CD4-positive, alpha-beta T cell (primary cell): ENCODE measurements around the gene SUN2. TPM values are rescaled to one million over a fixed set of nuclear protein-coding genes. Genes with fewer than 3 reads are reported as not detected.

Experiments
- ATAC-seq: fragments of 200-7000 bp; cut with Tn5 transposase; one replicate; pipeline ENCODE4 v1.10.0; 2022; ENCODE audit warnings: mild to moderate bottlenecking; ENCODE audit not compliant: poor library complexity
- CTCF ChIA-PET: fragments of 350-600 bp; sonication (Branson Sonifier 250); formaldehyde crosslinking; loops from one replicate; lab custom pipeline; 2021; ENCODE audit warnings: antibody characterized with exemption, inconsistent platforms; lab: Charles Lee
- POLR2A ChIA-PET: fragments of 350-600 bp; sonication (Branson Sonifier 250); formaldehyde crosslinking; loops from one replicate; lab custom pipeline; 2021; ENCODE audit warnings: antibody characterized with exemption, inconsistent platforms; lab: Charles Lee
- DNase-seq, 14 experiments: peaks; one replicate each; pipeline ENCODE4 v3.0.0-alpha.2; 2013 to 2020; ENCODE audit warnings: mixed read lengths in 2 of 14
- H3K27ac ChIP-seq, 2 donors: one replicate each; pipeline versions ENCODE4 v1.5.1 to v1.7.0; 2013; ENCODE audit warnings: low read length in 2 of 2, low read depth in 1 of 2, mild to moderate bottlenecking in 1 of 2
- H3K27me3 ChIP-seq, 2 experiments: 1 replicate in 1 of 2; 2 replicates in 1 of 2; pipeline versions ENCODE4 v1.6.1 to v1.7.0; 2013; ENCODE audit warnings: low read length in 2 of 2, control low read depth in 1 of 2, mild to moderate bottlenecking in 1 of 2, moderate library complexity in 1 of 2; ENCODE audit not compliant: insufficient read depth in 2 of 2, control insufficient read depth in 1 of 2
- H3K36me3 ChIP-seq: one replicate; pipeline ENCODE4 v1.6.1; 2013; ENCODE audit warnings: low read length, control low read depth; ENCODE audit not compliant: insufficient read depth
- H3K4me1 ChIP-seq: one replicate; pipeline ENCODE4 v1.6.1; 2013; ENCODE audit warnings: low read length, control low read depth; ENCODE audit not compliant: insufficient read depth
- H3K4me3 ChIP-seq: one replicate; pipeline ENCODE4 v1.5.1; 2013; ENCODE audit warnings: mild to moderate bottlenecking, low read length, moderate library complexity
- H3K9me3 ChIP-seq, 2 experiments: 1 replicate in 1 of 2; 2 replicates in 1 of 2; pipeline versions ENCODE4 v1.6.1 to v1.7.0; 2013; ENCODE audit warnings: low read length in 2 of 2, mild to moderate bottlenecking in 2 of 2, control low read depth in 1 of 2, moderate library complexity in 1 of 2; ENCODE audit not compliant: control insufficient read depth in 1 of 2, insufficient read depth in 1 of 2
- H3K27ac Mint-ChIP-seq: one replicate; pipeline ENCODE4 v1.8.0; 2020; ENCODE audit warnings: mixed read lengths
- H3K27me3 Mint-ChIP-seq: one replicate; pipeline ENCODE4 v1.8.0; 2021; ENCODE audit warnings: mixed read lengths
- H3K36me3 Mint-ChIP-seq: one replicate; pipeline ENCODE4 v1.8.0; 2021; ENCODE audit warnings: low read depth, mixed read lengths
- H3K4me1 Mint-ChIP-seq: one replicate; pipeline ENCODE4 v1.8.0; 2021; ENCODE audit warnings: low read depth, mixed read lengths
- H3K4me3 Mint-ChIP-seq: one replicate; pipeline ENCODE4 v1.8.0; 2020; ENCODE audit warnings: mild to moderate bottlenecking, mixed read lengths
- H3K9me3 Mint-ChIP-seq: one replicate; pipeline ENCODE4 v1.8.0; 2020; ENCODE audit warnings: mixed read lengths
- intact Hi-C, 2 experiments: fragments of 100-400 bp; cut with DNase I in 1 of 2; cut with micrococcal nuclease in 1 of 2; formaldehyde crosslinking; loops; one replicate each; pipeline versions ENCODE4 v1.15.1 to v1.9.0; 2023 to 2025; cut with DNase I, micrococcal nuclease
- total RNA-seq, 174 experiments: library from RNA in 2 of 174; stranded (reverse) in 2 of 174; gene quantifications; one replicate each; pipeline ENCODE4 v1.2.3 and lab custom pipeline; 2021 to 2026
- TF ChIP-seq, protein P1 (sequence below): fragments of 200-600 bp; IDR thresholded peaks from one replicate; pipeline ENCODE4 v1.8.0; 2022; ENCODE audit warnings: antibody characterized with exemption, mild to moderate bottlenecking

Gene SUN2
- total RNA-seq, 2 experiments from 2014 or later = 440 to 453 TPM

GRCh38 chr22:38772623-38772873 lies 16.8 kb upstream of the SUN2 start:
- Mint-ChIP-seq H3K27me3 (no peaks in the 10 kb centered on the region), H3K4me3 (no peak overlapping the region), H3K4me1 (peaks cover 5% of the 10 kb centered on the region), H3K36me3 (no peaks in the 10 kb centered on the region), H3K9me3 (no peaks in the 10 kb centered on the region), H3K27ac (no peak overlapping the region)
- ATAC-seq = no peak
- Histone ChIP-seq H3K4me3 (no peak overlapping the region), H3K4me1 (peaks cover 7% of the 10 kb centered on the region), H3K27me3 (no peaks in the 10 kb centered on the region), H3K36me3 (no peaks in the 10 kb centered on the region), H3K27ac (no peak overlapping the region), H3K9me3 (no peaks in the 10 kb centered on the region)
- ChIA-PET CTCF (no interaction called here), POLR2A (no interaction called here)
- intact Hi-C loops = no loop called here
- no peak for DNase-seq
- TF ChIP-seq, protein P1, sequence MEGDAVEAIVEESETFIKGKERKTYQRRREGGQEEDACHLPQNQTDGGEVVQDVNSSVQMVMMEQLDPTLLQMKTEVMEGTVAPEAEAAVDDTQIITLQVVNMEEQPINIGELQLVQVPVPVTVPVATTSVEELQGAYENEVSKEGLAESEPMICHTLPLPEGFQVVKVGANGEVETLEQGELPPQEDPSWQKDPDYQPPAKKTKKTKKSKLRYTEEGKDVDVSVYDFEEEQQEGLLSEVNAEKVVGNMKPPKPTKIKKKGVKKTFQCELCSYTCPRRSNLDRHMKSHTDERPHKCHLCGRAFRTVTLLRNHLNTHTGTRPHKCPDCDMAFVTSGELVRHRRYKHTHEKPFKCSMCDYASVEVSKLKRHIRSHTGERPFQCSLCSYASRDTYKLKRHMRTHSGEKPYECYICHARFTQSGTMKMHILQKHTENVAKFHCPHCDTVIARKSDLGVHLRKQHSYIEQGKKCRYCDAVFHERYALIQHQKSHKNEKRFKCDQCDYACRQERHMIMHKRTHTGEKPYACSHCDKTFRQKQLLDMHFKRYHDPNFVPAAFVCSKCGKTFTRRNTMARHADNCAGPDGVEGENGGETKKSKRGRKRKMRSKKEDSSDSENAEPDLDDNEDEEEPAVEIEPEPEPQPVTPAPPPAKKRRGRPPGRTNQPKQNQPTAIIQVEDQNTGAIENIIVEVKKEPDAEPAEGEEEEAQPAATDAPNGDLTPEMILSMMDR = no peak

- intact Hi-C loops = no loop called here
- Mint-ChIP-seq H3K4me3 (no peak overlapping the region), H3K4me1 (peaks cover 6% of the 10 kb centered on the region), H3K36me3 (no peaks in the 10 kb centered on the region), H3K9me3 (no peaks in the 10 kb centered on the region), H3K27ac (no peak overlapping the region), H3K27me3 (no peaks in the 10 kb centered on the region)
- TF ChIP-seq, protein P1 = no peak
- Histone ChIP-seq H3K27me3 (no peaks in the 10 kb centered on the region), H3K9me3 (no peaks in the 10 kb centered on the region), H3K27ac (no peak overlapping the region), H3K4me3 (no peak overlapping the region), H3K4me1 (peaks cover 18% of the 10 kb centered on the region), H3K36me3 (no peaks in the 10 kb centered on the region)
- DNase-seq (no peak), ATAC-seq (no peak)
- ChIA-PET POLR2A (interaction anchor here (1.9 kb wide), 1 partner anchor 12 kb away, joined by 10 read pairs; no protein-coding TSS in a partner anchor), CTCF (no interaction called here)
Measured at GRCh38 chr22:38770257-38770949, 14.6 kb upstream of the SUN2 start.

GRCh38 chr22:38768036-38768435 lies 12.2 kb upstream of the SUN2 start:
- ATAC-seq = no peak
- Mint-ChIP-seq H3K9me3 (no peaks in the 10 kb centered on the region), H3K27ac (no peak overlapping the region), H3K4me3 (no peak overlapping the region), H3K36me3 (no peaks in the 10 kb centered on the region), H3K27me3 (no peaks in the 10 kb centered on the region), H3K4me1 (peaks cover 9% of the 10 kb centered on the region)
- intact Hi-C loops = loop anchor here (5.0 kb wide), 2 partner anchors 234 to 349 kb away; no protein-coding TSS in a partner anchor
- no peaks in the 10 kb centered on the region for H3K9me3 ChIP-seq
- no peaks in the 10 kb centered on the region for H3K27me3 ChIP-seq
- no peaks in the 10 kb centered on the region for H3K36me3 ChIP-seq
- ChIA-PET POLR2A (interaction anchor here (0.8 to 1.2 kb wide), 3 partner anchors 13 to 36 kb away, joined by 3 to 4 read pairs (median 3); no protein-coding TSS in a partner anchor), CTCF (interaction anchor here (0.7 to 1.4 kb wide), 6 partner anchors 10 to 235 kb away, joined by 3 to 7 read pairs (median 4); no protein-coding TSS in a partner anchor)
- H3K4me3 ChIP-seq = no peak overlapping the region
- TF ChIP-seq, protein P1 = no peak
- H3K4me1 ChIP-seq = peaks cover 20% of the 10 kb centered on the region
- no peak for DNase-seq
- H3K27ac ChIP-seq = no peak overlapping the region
